ENCODE results near the gene GRPEL2. TPM values are rescaled to one million over a fixed set of nuclear protein-coding genes. Genes with fewer than 3 reads are reported as not detected.

The GRPEL2 gene
- total RNA-seq, 4 donors from 2014 or later, result 23.1 to 43.3 (median 27.1) TPM

DNA sequence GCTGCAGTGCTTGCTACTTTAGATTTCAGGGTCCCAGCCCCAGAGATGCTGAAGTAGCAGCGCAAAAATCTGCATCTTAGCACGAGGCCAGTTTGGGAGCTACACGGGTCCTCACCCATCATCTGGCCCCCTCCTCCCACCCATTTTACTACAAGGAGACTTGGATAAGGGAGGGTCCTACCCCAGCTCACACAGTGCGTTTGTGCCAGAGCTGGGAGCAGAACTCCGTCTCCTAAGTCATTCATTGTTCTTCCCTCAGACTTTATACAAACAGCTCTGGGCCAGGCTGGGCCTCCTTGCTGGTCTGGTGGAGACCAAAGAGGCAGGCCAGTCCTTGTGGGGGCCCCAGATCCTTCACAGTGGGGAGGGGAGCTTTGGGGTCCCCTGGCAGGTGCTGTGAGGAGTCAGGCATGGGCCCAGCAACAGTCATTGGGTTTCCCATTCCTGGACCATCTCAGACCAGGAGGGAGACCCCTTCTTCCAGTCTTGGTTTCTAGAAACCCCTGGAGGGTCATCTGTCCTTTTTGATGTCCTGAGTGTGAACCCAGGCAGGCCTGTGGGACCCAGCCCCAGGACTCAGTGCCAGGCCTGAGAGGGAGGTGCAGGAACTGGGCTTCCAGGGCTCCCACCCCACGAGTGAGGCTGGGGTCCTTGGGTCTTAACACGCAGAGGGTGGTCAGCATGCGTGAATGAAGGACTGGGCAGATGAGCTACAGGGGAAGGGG, 36.1 kb downstream of the GRPEL2 start:
- no peaks in the 10 kb centered on the region for H3K27me3 ChIP-seq
- H3K4me1 ChIP-seq, result peaks cover 9 to 68% (median 28%) of the 10 kb centered on the region in 3 donors
- DNase-seq, result no peak
- H3K4me3 ChIP-seq, result peak overlapping the region in 3 of 4 donors; percentile 18 to 42 (median 25)
- H3K36me3 ChIP-seq, result no peaks in the 10 kb centered on the region
- intact Hi-C loops (cut with DNase I), result loop anchor here (5.0 kb wide), 1 partner anchor 51 kb away; no protein-coding TSS in a partner anchor
- TF ChIP-seq POLR2A (IDR thresholded peaks at IDR 0.05), result no peak
- TF ChIP-seq, protein P1, sequence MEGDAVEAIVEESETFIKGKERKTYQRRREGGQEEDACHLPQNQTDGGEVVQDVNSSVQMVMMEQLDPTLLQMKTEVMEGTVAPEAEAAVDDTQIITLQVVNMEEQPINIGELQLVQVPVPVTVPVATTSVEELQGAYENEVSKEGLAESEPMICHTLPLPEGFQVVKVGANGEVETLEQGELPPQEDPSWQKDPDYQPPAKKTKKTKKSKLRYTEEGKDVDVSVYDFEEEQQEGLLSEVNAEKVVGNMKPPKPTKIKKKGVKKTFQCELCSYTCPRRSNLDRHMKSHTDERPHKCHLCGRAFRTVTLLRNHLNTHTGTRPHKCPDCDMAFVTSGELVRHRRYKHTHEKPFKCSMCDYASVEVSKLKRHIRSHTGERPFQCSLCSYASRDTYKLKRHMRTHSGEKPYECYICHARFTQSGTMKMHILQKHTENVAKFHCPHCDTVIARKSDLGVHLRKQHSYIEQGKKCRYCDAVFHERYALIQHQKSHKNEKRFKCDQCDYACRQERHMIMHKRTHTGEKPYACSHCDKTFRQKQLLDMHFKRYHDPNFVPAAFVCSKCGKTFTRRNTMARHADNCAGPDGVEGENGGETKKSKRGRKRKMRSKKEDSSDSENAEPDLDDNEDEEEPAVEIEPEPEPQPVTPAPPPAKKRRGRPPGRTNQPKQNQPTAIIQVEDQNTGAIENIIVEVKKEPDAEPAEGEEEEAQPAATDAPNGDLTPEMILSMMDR (IDR thresholded peaks at IDR 0.05), result no peak
- peak overlapping the region; percentile 71 to 91 (median 84) for H3K27ac ChIP-seq
- WGBS, 2 donors, result 55% methylated on average over 5 of the region's 8 CpGs; no CpG with 5 or more reads in 1 of the 2 donors
- H3K9me3 ChIP-seq, result no peaks in the 10 kb centered on the region

DNA sequence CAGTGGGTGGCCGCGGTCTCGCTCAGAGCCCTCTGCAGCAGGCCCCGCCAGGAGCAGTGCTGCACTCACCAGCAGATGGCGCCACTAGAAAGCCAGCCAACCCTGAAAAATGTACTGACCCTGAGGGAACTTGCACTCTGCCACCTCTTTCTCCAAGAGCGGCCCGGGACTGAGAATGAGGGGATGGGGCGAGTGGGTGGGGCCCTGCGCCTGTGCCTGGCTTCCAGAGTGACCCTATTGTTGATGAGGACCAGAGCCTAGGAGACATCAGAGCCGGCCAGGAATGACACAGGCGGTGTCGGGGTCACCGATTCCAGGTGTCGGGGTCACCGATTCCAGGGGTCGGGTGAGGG, 36.7 kb downstream of the GRPEL2 start:
- Histone ChIP-seq H3K36me3 (no peaks in the 10 kb centered on the region), H3K9me3 (no peaks in the 10 kb centered on the region), H3K4me3 (peak overlapping the region in 3 of 4 donors; percentile 18 to 47 (median 25)), H3K27me3 (no peaks in the 10 kb centered on the region), H3K27ac (peak overlapping the region; percentile 71 to 91 (median 84)), H3K4me1 (peaks cover 9 to 74% (median 30%) of the 10 kb centered on the region in 3 donors)
- TF ChIP-seq, protein P1 (IDR thresholded peaks at IDR 0.05), result peak; percentile 87 to 97 (median 92)
- no peak for TF ChIP-seq POLR2A (IDR thresholded peaks at IDR 0.05)
- no peak for DNase-seq
- intact Hi-C loops (cut with DNase I), result loop anchor here (5.0 kb wide), 1 partner anchor 50 kb away; no protein-coding TSS in a partner anchor
- WGBS, 2 donors, result 58 to 59% methylated on average over 6 to 7 of the region's 16 CpGs

DNA sequence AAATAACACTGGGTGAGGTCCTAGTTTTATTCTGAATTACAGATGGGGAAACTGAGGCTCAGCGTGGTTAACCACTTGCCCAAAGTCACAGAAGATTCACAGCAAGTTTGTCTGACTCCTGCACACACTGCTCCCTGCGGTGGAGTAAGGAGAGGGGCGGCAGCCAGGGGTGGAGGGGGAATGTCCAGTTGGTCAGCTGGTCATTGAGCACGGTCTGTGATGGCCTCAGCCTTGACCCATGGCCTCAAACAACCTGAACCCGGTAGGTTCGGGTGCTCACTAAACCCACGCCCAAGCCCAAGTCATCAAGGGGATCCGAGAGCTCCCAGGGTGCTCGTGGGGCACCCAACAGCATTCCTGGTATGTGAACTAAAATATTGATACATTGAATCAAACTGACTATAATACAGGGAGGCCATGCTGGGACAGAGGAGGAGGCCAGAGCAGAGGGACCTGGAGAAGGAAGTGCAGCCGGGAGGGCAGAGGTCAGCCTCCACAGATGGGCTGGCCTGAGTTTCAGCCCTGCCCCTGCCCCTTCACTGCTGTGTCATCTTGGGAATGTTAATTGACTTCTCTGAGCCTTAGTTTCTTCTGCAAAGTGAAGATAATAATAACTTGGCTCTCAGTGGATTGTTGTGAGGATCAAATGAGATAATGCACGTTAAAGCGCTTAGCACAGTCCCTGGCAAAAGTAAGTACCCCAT, 37.4 kb downstream of the GRPEL2 start:
- peaks cover 9 to 78% (median 31%) of the 10 kb centered on the region in 3 donors for H3K4me1 ChIP-seq
- peak overlapping the region; percentile 71 to 91 (median 84) for H3K27ac ChIP-seq
- no peaks in the 10 kb centered on the region for H3K9me3 ChIP-seq
- intact Hi-C loops (cut with DNase I), result loop anchor here (5.0 kb wide), 1 partner anchor 50 kb away; no protein-coding TSS in a partner anchor
- TF ChIP-seq POLR2A (IDR thresholded peaks at IDR 0.05), result no peak
- TF ChIP-seq, protein P1 (IDR thresholded peaks at IDR 0.05), result no peak
- DNase-seq, result no peak
- H3K4me3 ChIP-seq, result peak overlapping the region in 3 of 4 donors; percentile 18 to 47 (median 25)
- no peaks in the 10 kb centered on the region for H3K27me3 ChIP-seq
- WGBS, 2 donors, result 66 to 73% methylated on average over 6 to 10 of the region's 12 CpGs
- no peaks in the 10 kb centered on the region for H3K36me3 ChIP-seq

DNA sequence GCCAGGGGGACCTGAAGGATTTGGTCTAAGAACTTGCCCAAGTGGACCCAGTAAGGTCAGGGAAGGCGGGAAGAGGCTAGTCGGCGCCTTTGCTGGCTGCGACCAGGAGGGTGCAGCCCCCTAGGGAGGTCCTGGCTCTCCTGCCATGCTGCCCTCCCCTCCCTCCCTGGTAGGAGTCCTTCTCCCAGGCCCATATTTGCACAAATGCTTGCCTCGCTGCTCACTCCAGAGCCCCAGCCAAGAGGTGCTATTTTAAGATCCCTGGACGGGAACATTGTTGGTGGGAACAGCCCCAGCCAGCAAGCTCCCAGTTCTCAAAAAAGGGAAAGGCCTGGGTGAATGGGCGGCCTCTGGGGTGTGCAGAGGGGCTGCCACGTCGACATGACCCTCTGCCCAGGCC, 38.1 kb downstream of the GRPEL2 start:
- H3K27me3 ChIP-seq, result no peaks in the 10 kb centered on the region
- H3K36me3 ChIP-seq, result no peaks in the 10 kb centered on the region
- no peak for DNase-seq
- peak overlapping the region; percentile 71 to 91 (median 84) for H3K27ac ChIP-seq
- peaks cover 9 to 80% (median 29%) of the 10 kb centered on the region in 3 donors for H3K4me1 ChIP-seq
- no peaks in the 10 kb centered on the region for H3K9me3 ChIP-seq
- H3K4me3 ChIP-seq, result peak overlapping the region in 1 of 4 donors; percentile 32
- TF ChIP-seq POLR2A (IDR thresholded peaks at IDR 0.05), result peak in 1 of 4 donors; percentile 7
- TF ChIP-seq, protein P1 (IDR thresholded peaks at IDR 0.05), result no peak
- intact Hi-C loops (cut with DNase I), result loop anchor here (5.0 kb wide), 1 partner anchor 49 kb away; no protein-coding TSS in a partner anchor
- 70 to 80% methylated on average over 2 to 3 of the region's 9 CpGs for WGBS, 2 donors

Data from esophagus squamous epithelium (tissue), 5 donors.